HG03354 (cell line): Measurements from ENCODE around the gene CYP19A1.
"Not testable (repeated sequence)": the region's sequence is repeated elsewhere in the genome, so short reads cannot be mapped to it uniquely, and the experiment has no call there.

Experiments used
- ATAC-seq: cut with Tn5 transposase; IDR thresholded peaks from one replicate; pipeline ENCODE4 v1.9.1; 2021; ENCODE audit warnings: mild to moderate bottlenecking; ENCODE audit not compliant: unreplicated experiment, poor library complexity, severe bottlenecking

CYP19A1 gene

DNA sequence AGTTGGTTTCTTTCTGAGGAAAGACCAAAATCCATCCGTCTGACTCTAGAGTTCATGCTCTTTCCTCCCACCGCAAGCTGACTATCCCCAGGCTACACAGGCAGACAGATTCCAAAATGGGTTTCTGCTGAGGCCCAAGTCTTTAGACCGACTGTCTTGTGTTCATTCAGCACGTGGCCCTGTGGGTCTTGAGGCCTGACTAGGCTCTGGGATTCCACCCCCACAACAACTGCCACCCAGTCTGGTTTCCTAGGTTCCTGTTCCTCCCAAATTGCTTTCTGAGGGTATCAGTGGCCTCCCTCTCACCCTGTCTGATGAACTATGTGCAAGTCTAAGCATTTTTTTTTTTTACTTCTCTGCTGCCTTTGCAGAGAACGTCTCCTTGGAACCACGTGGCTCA lies 67.7 kb downstream of the CYP19A1 start:
- ATAC-seq: no peak

- no peak for ATAC-seq
These were observed 68.9 kb downstream of the CYP19A1 start for GRCh38 chr15:51269496-51269895.

DNA sequence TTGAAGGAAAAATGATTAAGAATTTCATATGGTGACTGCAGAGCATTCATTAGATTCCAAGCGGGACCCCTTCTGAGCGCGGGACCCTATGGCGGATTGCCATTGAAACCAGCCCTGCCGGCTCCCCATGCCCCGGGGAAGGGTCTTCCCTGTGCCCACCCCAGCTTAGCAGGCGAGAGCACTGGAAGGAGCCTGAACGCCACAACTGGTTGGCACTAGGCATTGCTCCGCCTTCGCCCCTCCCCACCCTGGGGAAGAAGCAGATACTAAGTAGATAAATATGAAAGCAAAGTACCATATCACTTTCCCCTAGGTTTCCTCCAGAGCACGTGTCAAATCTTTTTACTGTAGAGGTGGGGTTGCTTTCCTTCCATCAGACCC lies 70.7 kb downstream of the CYP19A1 start:
- ATAC-seq: no peak

DNA sequence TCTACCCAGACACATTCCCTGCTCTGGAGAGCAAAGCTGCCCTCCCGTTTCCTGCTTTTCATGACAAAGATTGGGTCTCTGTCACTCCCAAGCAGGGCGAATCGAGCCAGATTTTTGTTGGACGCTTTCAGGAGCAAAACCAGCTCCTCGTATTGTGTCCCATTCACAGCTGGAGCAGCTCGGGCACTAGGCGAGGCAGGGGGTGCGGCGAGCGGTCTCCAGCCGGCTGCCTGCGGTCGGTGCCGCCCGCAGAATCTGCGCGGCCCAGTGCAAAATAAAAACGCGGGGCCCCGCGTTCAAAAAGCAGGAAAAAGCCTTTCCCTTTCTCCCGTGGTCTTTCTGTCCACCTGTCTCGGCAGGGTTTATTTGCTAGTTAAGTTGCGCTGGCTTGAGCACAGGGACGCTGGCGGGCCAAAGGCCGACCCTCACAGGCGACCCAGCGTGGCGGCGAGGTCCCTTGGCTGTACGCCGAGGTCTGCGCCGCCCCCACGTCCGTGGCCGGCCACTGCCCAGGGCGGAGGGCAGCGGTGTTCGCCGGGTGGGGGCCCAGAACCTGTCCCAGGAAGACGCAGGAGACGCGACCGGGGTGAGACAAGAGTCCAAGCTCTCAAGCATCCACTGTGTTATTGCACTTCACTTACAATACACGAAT lies 71.2 kb downstream of the CYP19A1 start:
- ATAC-seq: no peak

DNA sequence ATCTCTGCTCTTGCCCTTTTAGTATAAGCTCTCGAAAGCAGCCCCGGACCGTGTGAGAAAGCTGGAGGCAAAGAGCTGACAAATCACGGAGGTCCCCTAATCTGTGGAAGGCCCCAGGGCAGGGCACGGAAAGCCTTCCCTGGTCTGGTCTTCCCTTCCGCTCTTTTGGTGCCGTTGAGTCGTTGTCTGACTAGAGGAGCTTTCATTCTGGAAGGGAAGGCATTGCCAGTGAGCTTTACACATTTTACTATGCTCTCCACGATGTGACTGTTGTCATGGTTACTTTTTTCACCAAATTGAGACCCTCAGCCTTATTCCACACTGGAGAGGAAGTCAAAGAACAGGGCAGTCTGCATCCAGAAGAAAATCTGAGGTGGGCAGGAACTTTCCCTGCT lies 71.7 kb downstream of the CYP19A1 start:
- no peak for ATAC-seq

GRCh38 chr15:51265037-51265555 lies 73.3 kb downstream of the CYP19A1 start:
- ATAC-seq: no peak

GRCh38 chr15:51263726-51264125 lies 74.7 kb downstream of the CYP19A1 start:
- ATAC-seq: no peak

- ATAC-seq: no peak
These were observed 75.3 kb downstream of the CYP19A1 start for GRCh38 chr15:51263116-51263515.

DNA sequence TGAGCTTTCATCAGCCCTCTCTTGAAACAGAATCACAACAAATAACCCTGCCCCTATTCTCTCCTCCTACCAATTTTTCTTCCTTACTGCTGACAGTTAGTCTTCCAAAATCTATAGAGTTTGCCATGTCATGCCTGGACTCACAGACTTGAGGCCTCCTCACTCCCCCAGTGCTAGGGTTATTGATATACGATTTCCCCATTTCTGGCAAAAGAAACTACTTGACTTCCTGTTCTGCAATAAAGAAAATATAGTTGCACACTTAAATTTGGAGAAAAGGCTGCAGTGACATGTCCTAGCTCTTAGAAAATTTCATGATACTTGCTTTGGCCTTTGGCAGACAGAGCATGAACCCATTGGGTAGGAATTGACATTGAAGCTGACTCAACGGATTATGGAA lies 75.9 kb downstream of the CYP19A1 start:
- ATAC-seq: no peak

GRCh38 chr15:51261113-51261512 lies 77.3 kb downstream of the CYP19A1 start:
- not testable (repeated sequence) for ATAC-seq

DNA sequence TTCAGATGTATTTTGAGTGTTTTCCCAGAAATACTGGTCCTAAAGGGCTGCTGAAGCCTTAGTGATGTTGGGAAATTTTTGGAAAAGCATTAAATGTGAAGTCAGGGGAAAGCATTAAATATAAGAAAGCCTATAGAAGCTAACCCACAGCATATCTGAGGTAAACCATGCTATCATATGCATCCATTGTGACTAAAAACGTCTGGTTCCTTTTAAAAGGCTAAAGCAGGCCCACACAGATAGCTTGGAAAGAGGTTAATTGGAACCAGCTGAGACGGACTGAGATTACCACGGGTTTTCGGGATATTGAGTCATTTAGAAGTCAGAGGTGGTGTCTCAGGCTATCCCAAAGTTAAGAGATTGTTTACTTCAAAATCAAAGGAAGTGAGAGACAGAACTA lies 78.2 kb downstream of the CYP19A1 start:
- ATAC-seq: no peak

DNA sequence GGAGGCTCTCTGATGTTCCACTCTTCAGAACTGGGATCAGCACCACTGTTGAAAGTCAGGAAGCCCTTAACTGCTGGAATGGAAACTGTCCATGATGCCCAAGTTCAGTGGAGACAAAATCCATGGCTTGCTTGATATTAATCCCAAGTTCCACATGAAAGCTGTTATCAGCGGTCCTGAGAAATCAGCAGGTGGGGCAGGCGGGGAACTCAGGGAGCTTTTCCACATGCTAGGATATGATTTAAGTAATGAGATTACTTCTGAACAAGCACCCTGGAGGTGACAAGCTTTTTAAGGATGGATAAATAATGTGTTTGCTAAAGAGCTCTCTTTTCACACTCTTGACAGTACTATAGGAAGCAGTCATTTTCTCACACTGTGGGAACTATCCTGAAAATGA lies 82.9 kb downstream of the CYP19A1 start:
- ATAC-seq: no peak

GRCh38 chr15:51253366-51253765 lies 85.0 kb downstream of the CYP19A1 start:
- ATAC-seq: no peak

DNA sequence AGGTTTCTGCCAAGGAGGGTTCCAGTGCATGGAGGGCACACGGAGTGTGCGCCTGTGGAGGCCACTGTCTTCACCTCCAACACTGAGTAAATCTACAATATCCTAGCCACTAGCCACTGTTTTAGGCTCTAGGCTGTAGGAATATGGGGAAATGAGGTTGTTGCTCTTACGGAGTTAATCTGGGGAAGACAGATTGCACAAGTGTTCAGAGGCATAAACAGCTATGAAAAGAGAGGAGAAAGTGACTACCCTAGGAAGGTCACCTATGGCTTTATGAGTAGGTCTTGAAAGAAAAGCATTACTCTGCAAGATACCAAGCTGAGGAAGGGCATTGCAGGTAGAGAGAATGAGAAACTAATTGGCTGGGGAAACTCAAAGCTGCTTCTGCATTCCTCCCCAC lies 85.7 kb downstream of the CYP19A1 start:
- no peak for ATAC-seq

- ATAC-seq: no peak
These were observed 86.8 kb downstream of the CYP19A1 start for GRCh38 chr15:51251556-51251955.

DNA sequence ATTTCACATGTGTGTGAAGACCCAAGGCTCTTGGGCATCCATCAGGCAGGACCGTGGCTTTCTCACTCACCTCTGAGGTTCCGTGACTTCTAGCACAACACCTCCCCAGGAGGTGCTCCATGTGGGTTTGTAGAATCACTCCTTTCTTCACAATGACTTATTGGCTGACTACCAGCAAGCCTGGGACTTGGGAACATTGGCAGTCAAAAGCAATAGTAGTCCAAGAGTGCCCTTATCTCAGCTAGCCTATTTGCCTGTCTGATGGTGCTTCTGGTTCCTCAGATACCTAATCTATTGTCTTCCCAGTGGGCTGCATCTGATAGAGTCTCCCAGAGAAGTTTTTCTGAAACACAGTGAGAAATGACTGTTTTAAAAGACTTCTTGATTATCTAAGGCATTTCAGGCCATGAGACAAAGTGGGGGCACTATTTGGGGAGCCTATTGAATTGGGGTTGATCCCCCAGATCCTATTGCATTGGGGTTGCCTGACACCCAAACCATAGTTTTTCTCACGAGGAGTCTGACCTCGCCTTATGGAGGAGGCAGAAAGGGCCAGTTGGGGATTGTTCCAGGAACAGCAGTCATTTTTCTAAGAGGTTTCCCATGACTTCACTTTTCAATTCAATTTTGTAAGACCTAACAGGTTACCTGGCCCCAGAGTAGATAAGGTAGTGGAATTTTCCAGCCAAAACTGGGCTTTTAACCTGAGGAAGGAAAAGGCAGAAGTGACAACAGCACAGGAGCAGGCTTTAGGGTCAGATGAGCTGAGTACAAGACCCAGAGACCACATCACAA lies 88.0 kb downstream of the CYP19A1 start:
- no peak for ATAC-seq

DNA sequence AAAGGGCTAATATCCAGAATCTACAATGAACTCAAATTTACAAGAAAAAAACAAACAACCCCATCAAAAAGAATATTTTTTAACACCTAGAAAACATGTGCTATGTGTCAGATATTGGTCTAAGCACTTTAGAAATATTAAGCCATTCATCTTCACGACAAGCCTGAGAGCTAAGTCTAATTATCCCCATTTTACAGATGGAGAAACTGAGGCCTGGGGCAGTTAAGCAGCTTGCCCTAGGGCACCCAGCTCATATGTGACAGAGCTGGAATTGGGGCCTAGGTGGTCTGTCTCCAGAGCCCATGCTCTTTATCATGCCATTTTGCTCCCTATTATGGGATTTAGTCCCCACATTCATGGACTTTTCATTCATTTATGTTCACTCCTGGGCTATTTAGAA lies 92.8 kb downstream of the CYP19A1 start:
- no peak for ATAC-seq

DNA sequence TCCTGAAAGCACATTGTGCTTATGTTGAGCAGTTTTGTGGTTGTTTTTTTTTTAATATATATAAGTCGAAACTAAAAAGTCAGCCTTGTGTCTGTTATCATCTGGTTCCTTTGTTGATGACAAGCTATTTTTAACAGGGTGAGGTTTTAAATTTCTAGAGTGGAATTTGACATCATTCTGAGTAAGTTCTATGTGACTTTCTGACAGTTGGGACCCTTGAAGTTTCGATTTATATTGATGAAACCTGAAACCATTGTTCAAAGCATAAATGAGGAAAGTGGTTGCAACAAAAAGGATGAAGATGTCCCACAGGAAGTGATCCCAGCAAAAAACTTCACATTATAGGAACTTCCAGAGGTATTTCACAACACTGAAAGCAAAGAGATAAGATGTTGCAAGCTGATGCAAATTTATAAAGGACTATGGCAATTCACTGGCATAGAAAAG lies 94.0 kb downstream of the CYP19A1 start:
- no peak for ATAC-seq

DNA sequence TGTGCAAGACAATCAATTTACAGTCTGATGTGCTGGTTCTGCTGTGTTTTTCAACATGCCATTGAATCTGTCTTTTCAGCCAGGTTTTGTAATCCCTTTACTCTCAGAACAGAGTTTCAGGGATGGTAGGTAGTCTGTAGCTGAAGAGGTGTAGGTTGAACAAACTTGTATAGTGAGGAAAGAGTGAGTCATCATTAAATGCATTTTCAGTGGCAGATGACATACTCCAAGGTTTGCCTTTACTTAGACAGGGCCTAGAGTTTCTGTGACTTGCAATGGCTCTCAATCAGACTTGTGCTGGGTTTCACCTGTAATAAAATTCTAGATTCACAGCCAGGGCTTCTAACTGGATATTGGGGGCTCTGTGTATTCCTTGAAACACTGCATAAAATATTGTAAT lies 94.6 kb downstream of the CYP19A1 start:
- no peak for ATAC-seq

GRCh38 chr15:51240066-51240465 lies 98.3 kb downstream of the CYP19A1 start:
- ATAC-seq: peak; percentile 39

DNA sequence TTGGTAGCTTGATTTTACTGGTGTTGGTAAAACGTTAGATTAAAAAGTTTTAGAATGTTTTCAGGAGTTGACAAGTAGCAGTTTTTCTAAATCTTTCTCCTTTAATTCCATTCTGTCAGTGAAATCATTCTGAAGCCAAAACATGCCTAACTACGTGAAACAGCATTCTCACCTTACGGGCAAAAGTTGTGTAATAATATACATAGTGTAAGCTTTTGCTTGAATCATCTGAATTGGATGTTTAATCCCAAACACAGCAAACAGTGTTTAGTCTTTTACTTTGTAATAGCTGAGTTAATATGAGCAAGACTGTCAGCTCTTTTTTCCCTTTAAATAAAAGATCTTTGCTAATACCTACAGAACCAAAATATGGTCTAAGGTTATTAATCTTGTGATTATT lies 100.6 kb downstream of the CYP19A1 start:
- ATAC-seq: no peak
